AG04450 (cell line): ENCODE results near the gene CCL4. TPM values are rescaled to one million over a fixed set of nuclear protein-coding genes. Genes with fewer than 3 reads are reported as not detected.

Experiments used
- CTCF ChIA-PET: fragments of 300-600, 350-600 bp; formaldehyde crosslinking; extraction: SDS; loops from one replicate; lab custom pipeline; 2022; ENCODE audit warnings: antibody characterized with exemption, inconsistent platforms; lab: Charles Lee
- POLR2A ChIA-PET: fragments of 350-600 bp; formaldehyde crosslinking; extraction: SDS; loops from one replicate; lab custom pipeline; 2021; ENCODE audit warnings: antibody characterized with exemption, inconsistent platforms; lab: Yijun Ruan, JAX
- DNase-seq: peaks from one replicate; pipeline ENCODE4 v3.0.0-alpha.2; 2011; ENCODE audit warnings: low read depth, low spot score
- H3K27ac ChIP-seq: one replicate; pipeline ENCODE4 v1.5.1; 2012; ENCODE audit warnings: low read depth, low read length, control low read depth
- H3K27me3 ChIP-seq: one replicate; pipeline ENCODE4 v1.6.0; 2012; ENCODE audit warnings: low read length; ENCODE audit not compliant: control insufficient read depth, insufficient read depth
- H3K4me3 ChIP-seq: 2 replicates; pipeline ENCODE4 v1.5.1; 2011; ENCODE audit warnings: mild to moderate bottlenecking, low read depth, low read length, control low read depth
- H3K9me3 ChIP-seq: 2 replicates; pipeline ENCODE4 v1.5.1; 2012; ENCODE audit warnings: low read length; ENCODE audit not compliant: control insufficient read depth, insufficient read depth
- CTCF ChIP-seq: IDR thresholded peaks from 2 replicates; pipeline ENCODE4 v1.5.1; 2011; ENCODE audit warnings: low read depth, low read length, control low read depth, inconsistent platforms
- polyA plus RNA-seq: library from polyadenylated mRNA; depleted of rRNA; stranded (reverse); fragments of >200 nt; gene quantifications from 2 replicates; pipeline ENCODE4 v1.2.3, GENCODE V29; 2011

CCL4 gene
- polyA plus RNA-seq, 1 experiment, result not detected

- POLR2A ChIA-PET, result no interaction called here
- no peak overlapping the region for H3K4me3 ChIP-seq
- no peak for DNase-seq
- H3K27me3 ChIP-seq, result peaks cover 3% of the 10 kb centered on the region
- peaks cover 10% of the 10 kb centered on the region for H3K9me3 ChIP-seq
- CTCF ChIA-PET, result no interaction called here
- TF ChIP-seq CTCF, result no peak
- no peak overlapping the region for H3K27ac ChIP-seq
Observed at GRCh38 chr17:36124879-36125824, 21.5 kb downstream of the CCL4 start.

- DNase-seq, result no peak
- peaks cover 10% of the 10 kb centered on the region for H3K9me3 ChIP-seq
- no peak for TF ChIP-seq CTCF
- ChIA-PET POLR2A (no interaction called here), CTCF (interaction anchor here (0.9 to 2.6 kb wide), 2 partner anchors 22 kb away, joined by 7 to 17 read pairs; no protein-coding TSS in a partner anchor)
- H3K4me3 ChIP-seq, result no peak overlapping the region
- H3K27ac ChIP-seq, result no peak overlapping the region
- H3K27me3 ChIP-seq, result peaks cover 3% of the 10 kb centered on the region
Observed at GRCh38 chr17:36127199-36127893, 23.7 kb downstream of the CCL4 start.

GRCh38 chr17:36127911-36128310 is 24.3 kb downstream of the CCL4 start:
- H3K9me3 ChIP-seq, result peaks cover 10% of the 10 kb centered on the region
- peaks cover 3% of the 10 kb centered on the region for H3K27me3 ChIP-seq
- CTCF ChIA-PET, result interaction anchor here (2.6 kb wide), 1 partner anchor 21 kb away, joined by 17 read pairs; no protein-coding TSS in a partner anchor
- H3K27ac ChIP-seq, result no peak overlapping the region
- no peak for DNase-seq
- POLR2A ChIA-PET, result interaction anchor here (0.7 kb wide), 1 partner anchor 29 kb away, joined by 3 read pairs; no protein-coding TSS in a partner anchor
- TF ChIP-seq CTCF, result no peak
- H3K4me3 ChIP-seq, result no peak overlapping the region

- no peak for DNase-seq
- H3K9me3 ChIP-seq, result peaks cover 10% of the 10 kb centered on the region
- H3K27ac ChIP-seq, result no peak overlapping the region
- H3K4me3 ChIP-seq, result no peak overlapping the region
- no peak for TF ChIP-seq CTCF
- ChIA-PET CTCF (interaction anchor here (2.6 kb wide), 1 partner anchor 21 kb away, joined by 17 read pairs; no protein-coding TSS in a partner anchor), POLR2A (interaction anchor here (0.7 kb wide), 1 partner anchor 28 kb away, joined by 3 read pairs; no protein-coding TSS in a partner anchor)
- peaks cover 3% of the 10 kb centered on the region for H3K27me3 ChIP-seq
Observed at GRCh38 chr17:36128411-36128978, 24.9 kb downstream of the CCL4 start.
